Small intestine (tissue), 7 donors: ENCODE results near the gene TYMP. TPM values are rescaled to one million over a fixed set of nuclear protein-coding genes. Genes with fewer than 3 reads are reported as not detected.

Source experiments
- DNase-seq, 2 donors: peaks; one replicate each; pipeline versions ENCODE4 v3.0.0 to v3.0.0-alpha.2; 2013
- FAIRE-seq: peaks from 2 replicates; lab custom pipeline; 2012; peaks lifted over from hg19 to GRCh38; lab: Jason Lieb, UNC
- H3K27ac ChIP-seq, 3 donors: one replicate each; pipeline ENCODE4 v1.5.1; 2013; ENCODE audit warnings: low read length in 2 of 3, mild to moderate bottlenecking in 2 of 3, control low read depth in 1 of 3, inconsistent platforms in 1 of 3, low read depth in 1 of 3, moderate library complexity in 1 of 3
- H3K27me3 ChIP-seq, 3 donors: one replicate each; pipeline ENCODE4 v1.6.1; 2013; ENCODE audit warnings: low read length in 3 of 3, inconsistent platforms in 1 of 3; ENCODE audit not compliant: control insufficient read depth in 3 of 3, insufficient read depth in 3 of 3
- H3K36me3 ChIP-seq, 3 donors: one replicate each; pipeline ENCODE4 v1.6.1; 2013; ENCODE audit warnings: low read length in 3 of 3, inconsistent platforms in 1 of 3, low read depth in 1 of 3, mild to moderate bottlenecking in 1 of 3, moderate library complexity in 1 of 3; ENCODE audit not compliant: control insufficient read depth in 3 of 3, insufficient read depth in 2 of 3
- H3K4me1 ChIP-seq, 3 donors: one replicate each; pipeline ENCODE4 v1.6.1; 2013; ENCODE audit warnings: low read length in 2 of 3, inconsistent platforms in 1 of 3, low read depth in 1 of 3, mild to moderate bottlenecking in 1 of 3, moderate library complexity in 1 of 3; ENCODE audit not compliant: control insufficient read depth in 3 of 3, insufficient read depth in 2 of 3
- H3K4me3 ChIP-seq, 3 donors: one replicate each; pipeline ENCODE4 v1.5.1; 2013; ENCODE audit warnings: low read length in 3 of 3, control low read depth in 1 of 3, inconsistent platforms in 1 of 3, low read depth in 1 of 3, mild to moderate bottlenecking in 1 of 3, moderate library complexity in 1 of 3
- H3K9me3 ChIP-seq, 2 donors: one replicate each; pipeline ENCODE4 v1.6.1; 2013; ENCODE audit warnings: low read depth in 1 of 2, low read length in 1 of 2; ENCODE audit not compliant: control insufficient read depth in 2 of 2, insufficient read depth in 1 of 2
- WGBS, 3 donors: extraction: QIAGEN DNeasy Blood & Tissue Kit; methylation state at CpG; one replicate each; pipeline ENCODE4 v1.1.7; 2013; 5-methylcytosine and 5-hydroxymethylcytosine counted together
- polyA plus RNA-seq, 4 donors: library from polyadenylated mRNA; stranded (reverse) in 3 of 4; unstranded in 1 of 4; fragments of 200-250 nt in 3 of 4; fragments of 120-200 nt in 1 of 4; gene quantifications; one replicate each; pipeline versions ENCODE4 v1.2.1 to v1.2.3, GENCODE V29; 2013
- donor health status: healthy with polysubstance abuse.
- donor health status: control.
- donor health status: control.
- donor health status: Bipolar disorder and iron deficiency.
- donor health status: healthy.

TYMP gene
- polyA plus RNA-seq, 4 donors = 10.7 to 172 (median 90.0) TPM

GRCh38 chr22:50574383-50574755 lies 44.6 kb upstream of the TYMP start:
- FAIRE-seq = no peak
- WGBS, 3 donors = 94 to 97% (median 96%) methylated on average over 11 of the region's 11 CpGs

GRCh38 chr22:50573491-50574382 lies 43.9 kb upstream of the TYMP start:
- Histone ChIP-seq H3K27ac (no peak overlapping the region), H3K36me3 (peaks cover 0 to 71% (median 5%) of the 10 kb centered on the region in 3 donors), H3K4me3 (no peak overlapping the region), H3K27me3 (no peaks in the 10 kb centered on the region), H3K4me1 (peaks cover 2 to 13% (median 3%) of the 10 kb centered on the region in 3 donors), H3K9me3 (no peaks in the 10 kb centered on the region)
- no peak for FAIRE-seq
- no peak for DNase-seq
- 90 to 95% (median 90%) methylated on average over 25 to 26 of the region's 26 CpGs for WGBS, 3 donors

More at GRCh38 chr22:50574383-50574755, 44.6 kb upstream of the TYMP start:
- Histone ChIP-seq H3K9me3 (no peaks in the 10 kb centered on the region), H3K27ac (no peak overlapping the region), H3K27me3 (no peaks in the 10 kb centered on the region), H3K36me3 (peaks cover 0 to 71% (median 5%) of the 10 kb centered on the region in 3 donors), H3K4me3 (no peak overlapping the region), H3K4me1 (peaks cover 2 to 13% (median 3%) of the 10 kb centered on the region in 3 donors)
- no peak for DNase-seq

GRCh38 chr22:50572965-50573364 lies 43.2 kb upstream of the TYMP start:
- FAIRE-seq (no peak), DNase-seq (no peak)
- WGBS, 3 donors = 91 to 97% (median 94%) methylated on average over 9 to 11 of the region's 11 CpGs
- H3K27me3 ChIP-seq = no peaks in the 10 kb centered on the region
- H3K9me3 ChIP-seq = no peaks in the 10 kb centered on the region
- H3K4me3 ChIP-seq = no peak overlapping the region
- H3K4me1 ChIP-seq = peaks cover 0 to 11% (median 4%) of the 10 kb centered on the region in 3 donors
- peaks cover 0 to 73% (median 5%) of the 10 kb centered on the region in 3 donors for H3K36me3 ChIP-seq
- H3K27ac ChIP-seq = no peak overlapping the region

- DNase-seq (no peak), FAIRE-seq (no peak)
- Histone ChIP-seq H3K36me3 (peaks cover 0 to 76% (median 5%) of the 10 kb centered on the region in 3 donors), H3K4me3 (no peak overlapping the region), H3K27ac (no peak overlapping the region), H3K9me3 (no peaks in the 10 kb centered on the region), H3K4me1 (peaks cover 0 to 11% (median 4%) of the 10 kb centered on the region in 3 donors), H3K27me3 (no peaks in the 10 kb centered on the region)
- 67 to 83% (median 69%) methylated on average over 25 to 26 of the region's 26 CpGs for WGBS, 3 donors
These were observed 41.7 kb upstream of the TYMP start for GRCh38 chr22:50571264-50572175.

- Histone ChIP-seq H3K27me3 (no peaks in the 10 kb centered on the region), H3K27ac (no peak overlapping the region), H3K4me3 (no peak overlapping the region), H3K36me3 (peaks cover 0 to 69% (median 5%) of the 10 kb centered on the region in 3 donors), H3K9me3 (no peaks in the 10 kb centered on the region), H3K4me1 (peaks cover 0 to 11% (median 4%) of the 10 kb centered on the region in 3 donors)
- FAIRE-seq (no peak), DNase-seq (no peak)
- WGBS, 3 donors = 89 to 94% (median 92%) methylated on average over 12 of the region's 12 CpGs
These were observed 41.0 kb upstream of the TYMP start for GRCh38 chr22:50570861-50571260.

GRCh38 chr22:50569896-50570535 lies 40.2 kb upstream of the TYMP start:
- Histone ChIP-seq H3K36me3 (peaks cover 0 to 64% (median 5%) of the 10 kb centered on the region in 3 donors), H3K4me1 (peaks cover 0 to 11% (median 4%) of the 10 kb centered on the region in 3 donors), H3K4me3 (no peak overlapping the region), H3K9me3 (no peaks in the 10 kb centered on the region), H3K27me3 (no peaks in the 10 kb centered on the region), H3K27ac (no peak overlapping the region)
- 87 to 92% (median 90%) methylated on average over 13 of the region's 13 CpGs for WGBS, 3 donors
- DNase-seq (no peak), FAIRE-seq (no peak)

- DNase-seq = peak in 1 of 2 donors; percentile 75
- WGBS, 3 donors = 39 to 65% (median 43%) methylated on average over 8 of the region's 8 CpGs
- Histone ChIP-seq H3K4me3 (no peak overlapping the region), H3K4me1 (peaks cover 0 to 11% (median 4%) of the 10 kb centered on the region in 3 donors), H3K9me3 (no peaks in the 10 kb centered on the region), H3K27me3 (no peaks in the 10 kb centered on the region), H3K27ac (peak overlapping the region in 2 of 3 donors; percentile 22 to 48), H3K36me3 (peaks cover 0 to 61% (median 5%) of the 10 kb centered on the region in 3 donors)
- no peak for FAIRE-seq
These were observed 39.2 kb upstream of the TYMP start for GRCh38 chr22:50569041-50569459.
